Neural crest cell (in vitro differentiated cells): ENCODE measurements around the gene ADARB1. TPM values are rescaled to one million over a fixed set of nuclear protein-coding genes. Genes with fewer than 3 reads are reported as not detected.

Experiments used
- DNase-seq: peaks from one replicate; pipeline ENCODE4 v3.0.0; 2021; ENCODE audit warnings: low read depth, mixed read lengths, low spot score
- H3K27ac Mint-ChIP-seq: one replicate; pipeline ENCODE4 v1.8.0; 2021; ENCODE audit warnings: mild to moderate bottlenecking, mixed read lengths; ENCODE audit not compliant: unreplicated experiment
- H3K27me3 Mint-ChIP-seq: 2 replicates; pipeline ENCODE4 v1.8.0; 2021; ENCODE audit warnings: low read depth, mild to moderate bottlenecking, mixed read lengths
- H3K36me3 Mint-ChIP-seq: 2 replicates; pipeline ENCODE4 v1.8.0; 2021; ENCODE audit warnings: low read depth, mild to moderate bottlenecking, mixed read lengths
- H3K4me1 Mint-ChIP-seq: 2 replicates; pipeline ENCODE4 v1.8.0; 2021; ENCODE audit warnings: mixed read lengths
- H3K4me3 Mint-ChIP-seq: one replicate; pipeline ENCODE4 v1.8.0; 2021; ENCODE audit warnings: mild to moderate bottlenecking, mixed read lengths
- H3K9me3 Mint-ChIP-seq: 2 replicates; pipeline ENCODE4 v1.8.0; 2021; ENCODE audit warnings: mixed read lengths
- CTCF ChIP-seq: fragments of 200-600 bp; sonication (generic); conservative IDR thresholded peaks from 2 replicates; pipeline ENCODE4 v1.5.0; 2021; ENCODE audit warnings: antibody characterized with exemption, mild to moderate bottlenecking
- total RNA-seq: library from RNA; stranded (reverse); gene quantifications from 2 replicates; pipeline ENCODE4 v1.2.1, GENCODE V29; 2021

The ADARB1 gene
- total RNA-seq, 1 donor from 2014 or later: 21.0 TPM

GRCh38 chr21:45055861-45056260, 18.5 kb upstream of the ADARB1 start:
- no peaks in the 10 kb centered on the region for H3K36me3 Mint-ChIP-seq
- H3K27ac Mint-ChIP-seq: no peak overlapping the region
- H3K27me3 Mint-ChIP-seq: peaks cover 10% of the 10 kb centered on the region
- peaks cover 24% of the 10 kb centered on the region for H3K4me1 Mint-ChIP-seq
- TF ChIP-seq CTCF: no peak
- H3K4me3 Mint-ChIP-seq: no peak overlapping the region
- no peak for DNase-seq
- H3K9me3 Mint-ChIP-seq: no peaks in the 10 kb centered on the region

- Mint-ChIP-seq H3K27me3 (peaks cover 10% of the 10 kb centered on the region), H3K9me3 (no peaks in the 10 kb centered on the region), H3K4me1 (peaks cover 29% of the 10 kb centered on the region), H3K36me3 (no peaks in the 10 kb centered on the region), H3K4me3 (no peak overlapping the region), H3K27ac (no peak overlapping the region)
- no peak for TF ChIP-seq CTCF
- DNase-seq: no peak
Observed at GRCh38 chr21:45056296-45056904, 18.0 kb upstream of the ADARB1 start.

GRCh38 chr21:45056917-45057560, 17.3 kb upstream of the ADARB1 start:
- no peak overlapping the region for H3K4me3 Mint-ChIP-seq
- no peak for TF ChIP-seq CTCF
- no peak overlapping the region for H3K27ac Mint-ChIP-seq
- DNase-seq: no peak
- no peaks in the 10 kb centered on the region for H3K36me3 Mint-ChIP-seq
- no peaks in the 10 kb centered on the region for H3K9me3 Mint-ChIP-seq
- peaks cover 30% of the 10 kb centered on the region for H3K4me1 Mint-ChIP-seq
- H3K27me3 Mint-ChIP-seq: peaks cover 10% of the 10 kb centered on the region

GRCh38 chr21:45057886-45058285, 16.5 kb upstream of the ADARB1 start:
- TF ChIP-seq CTCF: no peak
- no peak overlapping the region for H3K27ac Mint-ChIP-seq
- H3K27me3 Mint-ChIP-seq: peaks cover 10% of the 10 kb centered on the region

GRCh38 chr21:45059121-45059520, 15.3 kb upstream of the ADARB1 start:
- H3K36me3 Mint-ChIP-seq: no peaks in the 10 kb centered on the region
- H3K4me3 Mint-ChIP-seq: no peak overlapping the region
- H3K27me3 Mint-ChIP-seq: peaks cover 10% of the 10 kb centered on the region
- no peak for TF ChIP-seq CTCF
- peaks cover 28% of the 10 kb centered on the region for H3K4me1 Mint-ChIP-seq
- no peak overlapping the region for H3K27ac Mint-ChIP-seq
- no peaks in the 10 kb centered on the region for H3K9me3 Mint-ChIP-seq
- DNase-seq: no peak

More at GRCh38 chr21:45057886-45058285, 16.5 kb upstream of the ADARB1 start:
- H3K4me1 Mint-ChIP-seq: peaks cover 30% of the 10 kb centered on the region
- no peaks in the 10 kb centered on the region for H3K9me3 Mint-ChIP-seq
- no peak for DNase-seq
- no peaks in the 10 kb centered on the region for H3K36me3 Mint-ChIP-seq
- H3K4me3 Mint-ChIP-seq: no peak overlapping the region
